GM10847 (cell line): ENCODE results near the gene PROM1.

ENCODE experiments used
- POLR2A ChIP-seq: IDR thresholded peaks from 2 replicates; pipeline ENCODE4 v1.6.1; 2011; ENCODE audit not compliant: insufficient read length; ENCODE audit errors: extremely low read depth

Gene PROM1

DNA sequence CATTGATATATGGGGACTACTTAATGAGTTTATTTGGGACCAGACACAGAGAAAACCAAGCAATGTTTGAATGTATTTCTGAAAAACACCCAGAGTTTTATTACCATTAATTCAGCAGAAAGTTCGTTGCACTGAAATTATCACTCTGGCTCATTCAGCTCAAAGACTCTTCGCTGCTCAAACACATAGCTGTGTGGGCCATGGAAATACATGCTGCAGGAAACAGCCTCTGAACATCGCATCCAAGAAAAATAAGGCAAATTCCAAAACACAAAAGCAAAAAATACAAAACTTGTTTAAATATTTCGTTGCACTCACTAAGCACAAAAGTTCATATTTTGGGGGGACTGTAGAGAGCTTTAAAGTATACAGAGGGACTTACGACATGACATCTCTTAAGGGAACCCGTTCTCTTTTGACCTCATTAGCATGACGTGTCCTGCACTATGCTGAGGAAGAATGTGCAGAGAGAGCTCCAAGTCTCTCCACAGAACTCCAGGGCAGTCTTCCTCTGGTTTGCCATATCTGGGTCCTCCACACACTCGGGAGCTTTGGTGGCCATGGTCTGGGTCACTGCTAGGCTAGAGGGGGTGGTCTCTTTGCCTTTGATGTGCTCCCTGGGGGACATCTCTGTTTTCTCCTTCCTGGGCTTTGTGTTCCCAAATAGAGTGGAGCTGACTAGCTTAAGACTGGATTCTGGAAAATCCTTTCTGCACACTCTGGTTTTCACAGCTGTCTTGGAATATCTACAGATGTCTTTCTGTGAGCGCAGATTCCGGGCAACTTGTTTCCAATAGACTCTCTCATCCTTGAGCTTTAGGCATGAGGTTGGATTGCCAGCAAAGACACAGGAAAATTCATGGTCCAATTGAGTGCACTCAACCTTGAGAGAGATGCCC lies 148.1 kb downstream of the PROM1 start:
- no peak for TF ChIP-seq POLR2A

DNA sequence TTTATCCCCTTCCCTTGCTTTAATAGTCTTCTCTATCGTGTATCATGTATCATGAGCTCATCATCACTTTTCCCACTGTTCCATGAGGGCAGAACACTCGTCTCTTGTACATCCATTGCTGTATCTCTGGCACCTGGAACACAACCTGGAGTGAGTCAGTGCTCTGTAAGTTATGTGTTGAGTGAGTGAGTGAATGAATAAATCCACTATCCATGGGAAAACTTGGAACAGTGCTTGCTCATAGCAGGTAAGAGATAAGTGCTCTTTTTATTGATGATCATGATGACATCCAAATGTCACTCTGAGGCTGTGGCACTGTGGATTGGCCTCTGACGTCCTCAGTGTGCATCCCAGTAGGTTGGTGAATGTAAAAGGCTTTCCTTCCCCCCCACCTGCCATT lies 149.6 kb downstream of the PROM1 start:
- TF ChIP-seq POLR2A, result no peak

DNA sequence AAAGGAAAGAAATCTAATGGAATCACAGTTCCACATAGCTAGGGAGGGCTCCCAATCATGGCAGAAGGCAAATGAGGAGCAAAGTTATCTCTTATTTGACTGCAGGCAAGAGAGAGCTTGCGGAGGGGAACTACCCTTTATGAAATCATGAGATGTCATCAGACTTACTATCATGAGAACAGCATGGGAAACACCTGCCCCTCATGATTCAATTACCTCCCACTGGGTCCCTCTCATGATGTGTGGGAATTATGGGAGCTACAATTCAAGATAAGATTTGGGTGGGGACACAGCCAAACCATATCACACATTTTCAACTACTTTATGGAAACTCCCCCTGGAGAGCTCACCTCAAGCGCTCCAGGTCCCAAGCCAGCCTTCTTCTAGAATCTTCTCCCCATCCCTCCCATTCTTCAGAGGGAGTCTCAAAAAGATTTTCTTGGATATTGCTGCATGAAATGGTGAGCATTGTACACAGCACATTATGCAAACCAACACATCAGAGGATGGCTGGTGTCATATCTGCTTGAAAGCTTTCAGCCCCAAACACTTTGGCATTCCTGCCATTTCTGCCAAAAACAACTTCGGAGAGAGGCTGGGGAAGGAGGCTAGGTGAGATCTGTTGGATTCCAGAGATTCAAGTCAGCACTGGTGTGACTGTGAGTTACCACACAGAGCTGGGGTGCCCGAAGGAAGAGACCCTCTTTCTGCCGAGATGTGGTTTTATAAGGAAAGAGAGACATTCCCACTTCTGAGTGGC lies 152.2 kb downstream of the PROM1 start:
- no peak for TF ChIP-seq POLR2A

DNA sequence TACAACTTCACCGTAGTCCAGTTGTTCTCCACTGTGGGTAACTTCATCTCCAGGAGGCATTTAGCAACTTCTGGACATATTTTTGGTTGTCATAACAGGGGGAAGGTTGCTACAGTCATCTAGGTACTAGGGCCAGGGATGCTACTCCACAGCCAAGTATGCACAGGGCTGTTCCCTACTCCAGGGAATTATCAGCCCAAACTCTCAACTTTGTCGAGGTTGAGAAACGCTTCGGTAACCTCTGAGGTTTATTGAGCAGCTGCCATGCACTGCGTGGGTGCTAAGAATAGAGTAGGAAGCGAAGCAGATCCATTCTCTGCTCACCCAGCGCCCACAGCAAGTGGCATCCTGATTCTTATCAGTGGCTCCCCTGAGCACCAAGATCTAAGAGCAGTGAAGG lies 153.5 kb downstream of the PROM1 start:
- TF ChIP-seq POLR2A, result no peak

DNA sequence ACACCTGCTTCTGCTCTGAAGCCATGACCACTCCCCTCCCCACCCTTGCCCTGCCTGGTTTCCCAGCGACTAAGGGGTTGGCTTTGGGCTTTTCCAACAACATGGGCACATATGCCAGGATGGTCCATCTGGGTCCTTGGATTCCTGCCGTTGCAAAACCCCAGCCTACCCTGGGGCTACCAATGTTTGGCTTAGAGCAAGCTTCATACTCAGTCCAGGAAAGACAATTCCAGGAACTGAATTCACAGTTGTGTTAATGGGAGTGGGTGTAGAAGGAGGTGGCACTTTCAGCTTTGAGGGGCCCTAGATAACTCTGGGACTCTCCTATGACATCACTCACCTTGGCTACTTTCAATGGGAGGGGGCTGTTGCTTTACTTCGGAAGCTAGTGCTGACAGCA lies 154.3 kb downstream of the PROM1 start:
- TF ChIP-seq POLR2A, result no peak

DNA sequence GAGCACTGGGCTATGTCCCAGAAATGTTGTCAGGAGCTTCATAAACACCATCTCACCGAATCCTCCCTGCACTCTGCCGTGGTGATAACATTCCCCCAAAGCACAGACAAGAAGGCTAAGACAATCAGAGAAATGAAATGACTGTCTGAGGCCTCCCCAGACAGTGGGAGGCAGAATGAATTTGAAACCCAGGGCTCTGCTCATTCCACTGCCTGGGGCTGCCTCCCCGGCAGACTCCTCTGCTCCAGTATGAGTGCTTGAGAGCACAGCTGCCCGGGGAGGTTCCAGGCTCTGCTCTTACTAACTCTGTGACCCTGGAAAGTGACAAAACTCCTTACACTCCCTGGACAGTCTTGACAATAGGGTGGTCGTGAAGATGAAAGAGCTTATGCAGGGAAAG lies 154.9 kb downstream of the PROM1 start:
- TF ChIP-seq POLR2A, result no peak

DNA sequence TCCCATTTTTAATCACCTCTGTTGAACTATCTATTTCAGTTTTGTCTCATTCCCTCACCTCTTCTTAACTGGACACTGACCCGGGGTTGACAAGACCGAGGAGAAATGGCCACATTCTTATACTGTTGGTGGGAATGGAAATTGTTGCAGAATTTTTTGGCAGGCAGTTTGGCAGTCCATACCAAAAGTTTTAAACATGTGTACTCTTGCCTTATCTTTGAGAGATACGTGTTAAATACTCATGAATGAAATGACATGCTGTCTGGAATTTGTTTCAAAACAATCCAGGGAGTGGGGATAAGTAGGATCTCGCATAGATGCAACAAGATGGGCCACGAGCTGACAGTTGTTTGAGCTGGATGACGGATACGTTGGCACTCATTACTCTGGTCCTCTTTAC lies 157.3 kb downstream of the PROM1 start:
- no peak for TF ChIP-seq POLR2A

DNA sequence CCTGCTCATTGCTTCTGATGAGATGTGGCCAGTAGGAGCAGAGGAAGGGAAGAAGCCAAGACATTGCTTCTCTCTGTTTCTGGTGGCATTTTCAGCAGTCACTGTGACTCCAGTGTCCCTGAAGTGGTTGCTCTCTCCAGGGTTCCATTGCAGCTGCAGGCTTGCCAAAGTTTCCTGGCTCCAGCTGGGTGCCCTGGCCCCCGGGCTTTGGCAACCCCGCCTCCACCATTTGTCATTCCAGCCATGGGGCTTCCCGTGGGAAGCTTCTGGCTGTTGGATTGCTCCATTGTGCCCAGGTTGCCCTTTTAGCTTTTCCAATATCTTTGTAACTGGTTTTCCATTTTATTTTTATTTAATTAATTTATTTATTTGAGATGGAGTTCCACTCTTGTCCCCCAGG lies 158.0 kb downstream of the PROM1 start:
- no peak for TF ChIP-seq POLR2A

DNA sequence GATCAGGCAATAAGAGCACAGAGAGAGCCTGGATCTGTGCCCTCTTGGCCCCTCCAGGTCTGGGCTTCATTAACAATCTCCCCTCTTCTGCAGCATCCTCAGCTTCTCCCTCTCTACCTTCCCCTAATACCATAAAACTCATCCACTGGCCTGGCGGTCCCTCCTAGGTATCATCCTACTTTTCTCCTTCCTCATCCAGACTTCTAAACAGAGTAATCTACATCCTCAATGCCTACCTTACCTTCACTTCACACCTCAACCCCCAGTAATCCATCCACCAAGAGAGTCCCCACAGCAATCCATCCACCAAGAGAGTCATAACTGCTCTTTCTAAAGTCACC lies 162.3 kb downstream of the PROM1 start:
- TF ChIP-seq POLR2A, result no peak

DNA sequence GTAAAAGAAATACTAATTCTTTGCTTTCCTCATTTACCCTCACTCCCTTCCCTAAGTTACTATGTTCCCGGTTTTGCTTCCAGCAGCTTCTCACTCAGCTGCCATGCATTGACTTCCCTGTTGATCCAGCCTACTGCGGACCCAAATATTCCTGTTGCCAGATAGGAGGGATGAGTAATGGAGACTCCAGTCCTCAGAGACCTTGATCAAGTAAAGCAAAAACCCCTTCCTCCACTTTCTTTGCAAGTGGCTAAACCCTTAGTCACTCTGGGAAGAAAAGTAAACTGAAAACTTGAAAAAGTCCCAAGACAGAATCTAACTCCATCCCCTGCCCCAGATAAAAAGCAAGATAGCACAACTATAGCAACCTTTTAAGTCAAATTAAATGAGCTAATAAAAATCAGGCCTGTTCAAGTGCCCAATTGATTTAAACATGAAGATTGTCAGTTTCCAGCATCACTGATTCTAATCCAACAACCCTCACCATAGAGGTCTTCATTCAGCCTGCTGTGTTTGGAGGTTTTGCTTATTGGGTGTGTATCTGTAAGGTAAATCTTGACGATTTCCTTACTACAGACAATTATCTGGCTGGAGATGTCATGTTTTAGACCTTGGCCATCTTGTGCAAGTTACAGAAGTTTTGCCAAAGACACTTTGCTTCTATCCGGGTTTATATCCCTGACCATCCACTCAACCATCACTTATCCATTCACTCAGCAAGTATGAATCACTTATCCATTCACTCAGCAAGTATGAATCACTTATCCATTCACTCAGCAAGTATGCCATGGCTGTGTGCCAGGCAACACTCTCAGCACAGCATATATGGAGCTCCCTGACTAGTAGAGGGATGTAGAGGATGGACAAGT lies 162.9 kb downstream of the PROM1 start:
- TF ChIP-seq POLR2A, result no peak

DNA sequence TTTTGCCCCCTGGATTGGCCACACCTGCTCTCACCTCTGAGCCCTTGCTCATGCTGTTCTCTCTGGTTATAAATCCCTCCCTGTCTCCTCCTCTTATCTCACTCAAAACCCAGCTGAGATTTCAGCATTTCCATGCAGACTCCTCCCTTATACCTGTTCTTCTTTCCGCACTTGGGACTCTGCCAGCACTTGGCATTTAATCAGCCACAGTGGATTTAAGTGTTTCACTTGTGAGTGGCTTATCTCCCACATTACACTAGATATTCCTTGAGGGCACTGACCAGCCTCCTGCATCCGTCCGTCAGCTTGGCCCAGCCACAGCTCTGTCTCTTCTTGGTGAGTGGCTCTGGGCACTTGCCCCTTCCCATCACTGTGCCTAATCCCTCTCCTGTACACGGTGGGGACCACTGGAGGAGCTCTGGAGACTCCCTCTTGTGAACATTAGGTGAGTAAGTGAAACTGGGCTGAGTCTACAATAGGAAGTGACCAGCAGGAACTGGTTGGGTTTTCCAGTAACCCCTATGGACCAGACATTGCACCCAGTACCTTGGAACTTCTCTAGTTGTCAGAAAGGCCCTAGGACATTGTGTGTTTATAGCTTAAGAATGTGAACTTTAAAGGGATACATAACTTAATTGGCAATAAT lies 165.2 kb downstream of the PROM1 start:
- no peak for TF ChIP-seq POLR2A
